KOPT-K1 (cell line): ENCODE data around the gene FERMT3.
"Not testable (repeated sequence)": the region's sequence is repeated elsewhere in the genome, so short reads cannot be mapped to it uniquely, and the experiment has no call there.

ENCODE experiments used
- H3K27ac ChIP-seq: fragments of 200-600 bp; sonication (generic); 2 replicates; pipeline ENCODE4 v1.5.1; 2016; ENCODE audit warnings: antibody characterized with exemption, mild to moderate bottlenecking, low read depth, low read length; ENCODE audit not compliant: poor library complexity, severe bottlenecking
- H3K36me3 ChIP-seq: fragments of 200-600 bp; sonication (generic); 2 replicates; pipeline ENCODE4 v1.5.1; 2017; ENCODE audit warnings: antibody characterized with exemption, mild to moderate bottlenecking, low read length, moderate library complexity; ENCODE audit not compliant: insufficient read depth
- H3K9me3 ChIP-seq: fragments of 200-600 bp; sonication (generic); 2 replicates; pipeline ENCODE4 v1.5.1; 2017; ENCODE audit warnings: antibody characterized with exemption, low read length, mild to moderate bottlenecking; ENCODE audit not compliant: insufficient read depth, poor library complexity, severe bottlenecking

Gene FERMT3

GRCh38 chr11:64245401-64245796 is 38.9 kb downstream of the FERMT3 start:
- Histone ChIP-seq H3K27ac (peak overlapping the region; percentile 87), H3K36me3 (peaks cover 18% of the 10 kb centered on the region), H3K9me3 (no peaks in the 10 kb centered on the region)

- H3K9me3 ChIP-seq, result no peaks in the 10 kb centered on the region
- H3K27ac ChIP-seq, result peak overlapping the region; percentile 87
- H3K36me3 ChIP-seq, result peaks cover 18% of the 10 kb centered on the region
Measured at GRCh38 chr11:64245797-64246620, 39.5 kb downstream of the FERMT3 start.

GRCh38 chr11:64246621-64246870 is 40.0 kb downstream of the FERMT3 start:
- Histone ChIP-seq H3K36me3 (peaks cover 18% of the 10 kb centered on the region), H3K27ac (peak overlapping the region; percentile 87)
- H3K9me3 ChIP-seq, result not testable (repeated sequence)

- no peaks in the 10 kb centered on the region for H3K9me3 ChIP-seq
- H3K36me3 ChIP-seq, result peaks cover 18% of the 10 kb centered on the region
- H3K27ac ChIP-seq, result peak within 1 kb of the TSS; percentile 87
Measured at GRCh38 chr11:64246871-64247728, 40.6 kb downstream of the FERMT3 start, which contains the start of gene PPP1R14B. Gene PPP1R14B, minus strand, starts transcription at chr11:64246943. Its CDS starts 270 bp downstream, at chr11:64246673.

GRCh38 chr11:64247729-64248531 is 41.4 kb downstream of the FERMT3 start:
- Histone ChIP-seq H3K36me3 (peaks cover 18% of the 10 kb centered on the region), H3K9me3 (no peaks in the 10 kb centered on the region), H3K27ac (no peak overlapping the region)

- no peaks in the 10 kb centered on the region for H3K9me3 ChIP-seq
- H3K36me3 ChIP-seq, result peaks cover 12% of the 10 kb centered on the region
- H3K27ac ChIP-seq, result no peak overlapping the region
Measured at GRCh38 chr11:64248578-64248977, 42.1 kb downstream of the FERMT3 start.

GRCh38 chr11:64249038-64249437 is 42.5 kb downstream of the FERMT3 start:
- H3K27ac ChIP-seq, result no peak overlapping the region
- H3K9me3 ChIP-seq, result no peaks in the 10 kb centered on the region
- peaks cover 7% of the 10 kb centered on the region for H3K36me3 ChIP-seq

GRCh38 chr11:64249563-64250414 is 43.3 kb downstream of the FERMT3 start:
- Histone ChIP-seq H3K9me3 (no peaks in the 10 kb centered on the region), H3K36me3 (no peaks in the 10 kb centered on the region), H3K27ac (no peak overlapping the region)

- H3K9me3 ChIP-seq, result no peaks in the 10 kb centered on the region
- no peaks in the 10 kb centered on the region; the same call in 1 of the 2 replicates for H3K36me3 ChIP-seq
- H3K27ac ChIP-seq, result peak overlapping the region; percentile 21
Measured at GRCh38 chr11:64250415-64251015, 44.0 kb downstream of the FERMT3 start.

- H3K36me3 ChIP-seq, result peaks cover under 1% of the 10 kb centered on the region; the same call in 1 of the 2 replicates
- H3K27ac ChIP-seq, result peak within 1 kb of the TSS; percentile 21
- H3K9me3 ChIP-seq, result no peaks in the 10 kb centered on the region
Measured at GRCh38 chr11:64251016-64251752, 44.7 kb downstream of the FERMT3 start, which contains the start of gene PLCB3. Gene PLCB3, plus strand, starts transcription at chr11:64251530. Its CDS starts 120 bp downstream, at chr11:64251650.

- Histone ChIP-seq H3K9me3 (no peaks in the 10 kb centered on the region), H3K27ac (no peak overlapping the region), H3K36me3 (peaks cover 6% of the 10 kb centered on the region; the same call in 1 of the 2 replicates)
Measured at GRCh38 chr11:64251753-64252002, 45.2 kb downstream of the FERMT3 start.

- H3K9me3 ChIP-seq, result no peaks in the 10 kb centered on the region
- H3K27ac ChIP-seq, result no peak overlapping the region
- H3K36me3 ChIP-seq, result peaks cover 7% of the 10 kb centered on the region; the same call in 1 of the 2 replicates
Measured at GRCh38 chr11:64252003-64252872, 45.7 kb downstream of the FERMT3 start.

GRCh38 chr11:64253043-64253442 is 46.5 kb downstream of the FERMT3 start:
- Histone ChIP-seq H3K9me3 (no peaks in the 10 kb centered on the region), H3K27ac (no peak overlapping the region), H3K36me3 (peaks cover 7% of the 10 kb centered on the region; the same call in 1 of the 2 replicates)
